GM21390 (cell line): Measurements from ENCODE around the gene RAB11B.
A peak's percentile ranks its signal among the peaks of the same experiment; 100 is the strongest.
"Not testable (repeated sequence)": the region's sequence is repeated elsewhere in the genome, so short reads cannot be mapped to it uniquely, and the experiment has no call there.

Source experiments
- ATAC-seq: cut with Tn5 transposase; IDR thresholded peaks from one replicate; pipeline ENCODE4 v1.9.1; 2021; ENCODE audit not compliant: unreplicated experiment

The RAB11B gene

GRCh38 chr19:8425331-8425730 is 35.2 kb downstream of the RAB11B start:
- ATAC-seq, result not testable (repeated sequence)

- ATAC-seq, result no peak
Measured at GRCh38 chr19:8426283-8426682, 36.1 kb downstream of the RAB11B start.

- ATAC-seq, result no peak
Measured at GRCh38 chr19:8429044-8429443, 38.9 kb downstream of the RAB11B start.

- ATAC-seq, result no peak
Measured at GRCh38 chr19:8429826-8430225, 39.7 kb downstream of the RAB11B start.

GRCh38 chr19:8430650-8431049 is 40.5 kb downstream of the RAB11B start:
- ATAC-seq, result no peak

- no peak for ATAC-seq
Measured at GRCh38 chr19:8438236-8438635, 48.1 kb downstream of the RAB11B start.

GRCh38 chr19:8441725-8442544 is 51.8 kb downstream of the RAB11B start:
- no peak for ATAC-seq

- ATAC-seq, result not testable (repeated sequence)
Measured at GRCh38 chr19:8444140-8444676, 54.0 kb downstream of the RAB11B start.

- peak; percentile 79 for ATAC-seq
Measured at GRCh38 chr19:8444677-8445487, 54.7 kb downstream of the RAB11B start, which contains the start of gene HNRNPM. HNRNPM (plus strand) TSS chr19:8444975; CDS start chr19:8444999, 24 bp downstream.

- peak; percentile 22 for ATAC-seq
Measured at GRCh38 chr19:8445488-8446001, 55.4 kb downstream of the RAB11B start.

GRCh38 chr19:8446061-8446709 is 56.0 kb downstream of the RAB11B start:
- no peak for ATAC-seq

- ATAC-seq, result no peak
Measured at GRCh38 chr19:8449830-8450229, 59.7 kb downstream of the RAB11B start.

- ATAC-seq, result no peak
Measured at GRCh38 chr19:8451377-8451776, 61.2 kb downstream of the RAB11B start.

GRCh38 chr19:8451885-8452284 is 61.7 kb downstream of the RAB11B start:
- no peak for ATAC-seq

- ATAC-seq, result no peak
Measured at GRCh38 chr19:8452446-8453123, 62.4 kb downstream of the RAB11B start.

GRCh38 chr19:8453616-8454015 is 63.5 kb downstream of the RAB11B start:
- ATAC-seq, result no peak
